ENCODE data around the gene ZNF813.

Gene ZNF813

DNA sequence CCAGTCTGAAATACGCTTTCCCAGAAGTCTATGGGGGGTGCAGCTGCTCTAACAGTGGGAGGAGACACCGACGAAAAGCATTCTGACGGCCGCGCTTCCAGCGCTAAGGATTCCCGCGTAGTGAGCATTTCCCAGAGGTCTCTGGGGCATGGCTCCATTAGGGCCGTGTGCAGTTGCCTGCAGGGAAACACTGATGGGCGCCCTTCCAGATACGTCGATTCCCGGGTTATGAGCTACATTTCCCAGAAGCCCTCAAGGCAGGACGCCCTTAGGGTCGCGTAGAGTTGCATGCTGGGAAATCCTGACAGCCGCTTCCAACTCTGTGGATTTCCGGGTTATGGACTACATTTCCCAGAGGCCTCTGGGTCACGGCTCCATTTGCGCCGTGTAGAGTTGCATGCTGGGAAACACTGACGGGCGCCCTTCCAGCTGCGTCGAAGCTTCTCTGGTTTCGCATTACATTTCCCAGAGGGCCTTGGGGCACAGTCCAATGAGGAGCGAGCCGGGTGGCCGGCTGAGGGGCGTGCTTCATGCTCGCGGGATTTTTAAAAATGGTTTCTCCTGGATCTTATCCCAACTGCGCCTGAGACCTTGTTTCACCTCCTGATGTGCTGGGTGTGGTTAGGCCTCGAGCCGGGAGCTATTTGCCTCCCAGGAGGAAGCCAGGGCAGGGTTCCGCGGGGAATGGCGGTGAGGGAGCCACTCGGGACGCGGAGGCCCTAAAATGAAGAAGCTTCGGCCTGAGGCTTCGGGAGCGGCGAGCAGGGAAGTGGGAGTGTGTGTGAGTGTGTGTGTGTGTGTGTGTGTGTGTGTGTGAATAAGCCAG is 53.2 kb downstream of the ZNF813 start:
- DNase-seq (ENCODE audit: low spot score): peak; percentile 97

DNA sequence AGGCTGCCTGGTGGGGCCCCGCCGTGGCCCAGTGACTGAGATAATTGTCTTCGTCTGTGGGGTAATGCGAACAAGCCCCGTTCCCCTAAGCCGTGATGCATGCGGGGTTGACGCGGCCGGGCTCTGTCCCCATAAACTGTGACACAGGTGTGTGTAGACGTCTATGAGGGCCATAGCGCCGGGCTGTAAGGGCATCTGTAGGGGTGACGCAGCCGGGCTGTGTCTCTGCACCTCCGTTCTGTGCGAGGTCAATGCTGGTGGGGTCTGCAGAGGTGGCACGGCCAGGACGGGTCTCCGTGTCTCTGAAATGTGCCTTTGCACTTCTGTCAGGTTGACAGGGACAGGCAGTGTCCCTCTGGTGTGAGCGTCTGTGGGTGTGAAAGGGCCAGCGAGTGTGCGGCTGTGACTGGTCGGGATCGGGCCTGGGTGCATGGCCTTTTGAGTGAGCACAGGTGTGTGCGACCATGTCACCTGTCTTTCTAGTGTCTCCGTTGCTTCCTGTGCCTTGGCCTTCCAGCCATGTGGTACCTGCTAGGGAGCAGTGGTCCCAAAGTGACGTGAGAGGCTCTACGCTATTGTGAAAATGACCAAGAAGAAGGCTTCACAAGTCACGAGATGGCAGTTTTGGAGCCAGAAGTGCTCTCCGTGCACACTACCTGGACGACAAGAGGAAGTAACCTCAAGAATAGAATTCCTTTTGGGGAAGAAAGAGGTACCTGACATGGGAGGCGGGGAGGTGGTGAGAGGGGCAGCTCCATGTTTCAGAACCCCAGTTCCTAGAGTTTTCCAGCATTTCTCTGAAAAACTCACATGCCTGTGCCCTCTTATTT is 54.1 kb downstream of the ZNF813 start:
- DNase-seq (ENCODE audit: low spot score): no peak

DNA sequence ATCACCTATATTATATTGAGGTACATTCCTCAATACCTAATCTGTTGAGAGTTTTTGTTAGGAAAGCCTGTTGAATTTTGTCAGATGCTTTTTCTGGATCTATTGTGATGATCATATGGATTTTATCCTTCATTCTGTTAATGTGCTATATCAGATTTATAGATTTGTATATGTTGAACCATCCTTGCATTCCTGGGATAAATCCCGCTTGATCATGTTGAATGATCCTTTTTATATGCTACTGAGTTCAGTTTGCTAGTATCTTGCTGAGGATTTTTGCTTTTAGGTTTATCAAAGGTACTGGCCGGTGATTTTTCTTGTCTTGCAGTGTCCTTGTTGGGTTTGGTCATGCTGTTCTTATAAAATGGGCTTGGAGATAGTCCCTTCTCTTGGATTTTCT is 58.4 kb downstream of the ZNF813 start:
- DNase-seq (ENCODE audit: low spot score): no peak

DNA sequence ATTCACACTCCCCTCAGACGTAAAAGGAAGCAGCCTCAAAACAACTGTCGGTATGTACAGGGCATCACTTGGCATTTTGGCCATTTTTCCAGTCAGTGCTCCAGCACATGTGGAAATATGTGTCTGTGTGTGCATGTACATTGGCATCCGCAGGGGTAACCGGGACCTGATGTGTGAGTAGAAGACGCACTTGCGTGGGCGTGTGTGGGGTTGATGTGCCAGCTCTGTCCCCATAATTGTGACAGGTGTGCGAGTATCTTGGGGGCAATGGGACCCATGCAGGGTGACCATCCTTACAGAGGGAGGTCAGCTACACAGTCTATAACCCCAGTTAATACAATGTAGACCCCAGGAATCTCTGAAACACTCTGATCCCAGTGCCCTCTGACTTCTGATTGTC is 63.1 kb downstream of the ZNF813 start:
- no peak for DNase-seq (ENCODE audit: low spot score)

DNA sequence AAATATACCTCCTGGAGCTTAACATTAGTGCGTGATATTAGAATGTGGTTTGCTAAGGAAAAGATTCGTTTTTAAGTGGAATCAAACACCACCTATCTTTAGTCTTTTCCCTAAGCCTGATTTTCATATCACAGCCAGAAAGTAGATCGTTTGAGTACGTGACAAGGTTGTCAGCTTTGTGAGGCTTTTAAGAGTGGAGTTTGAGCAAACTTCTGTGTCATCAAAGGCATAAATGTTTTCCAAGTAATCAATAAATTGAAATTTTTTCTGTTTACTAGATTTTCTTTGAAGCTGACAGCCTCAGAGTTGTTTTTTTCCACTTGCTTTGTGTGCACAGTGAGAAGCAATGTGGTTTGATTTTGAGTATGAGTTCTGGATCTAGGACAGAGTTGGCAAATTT is 63.9 kb downstream of the ZNF813 start:
- no peak for DNase-seq (ENCODE audit: low spot score)

DNA sequence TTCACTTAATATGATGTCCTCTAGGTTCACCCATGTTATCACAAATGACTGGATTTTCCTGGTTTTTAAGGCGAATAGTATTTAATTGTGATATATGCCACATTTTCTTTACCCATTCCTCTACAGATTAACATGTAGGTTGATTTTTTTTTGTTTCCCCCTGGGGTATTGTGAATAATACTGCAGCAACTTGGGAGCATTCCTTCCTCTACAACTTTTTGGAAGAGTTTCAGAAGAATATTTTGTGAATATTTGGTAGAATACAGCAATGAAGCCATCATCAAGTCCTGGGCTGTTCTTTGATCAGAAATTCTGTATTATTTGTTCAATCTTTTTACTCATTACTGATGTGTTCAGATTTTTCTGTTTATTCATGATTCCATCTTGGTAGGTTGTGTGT is 64.8 kb downstream of the ZNF813 start:
- DNase-seq (ENCODE audit: low spot score): no peak

DNA sequence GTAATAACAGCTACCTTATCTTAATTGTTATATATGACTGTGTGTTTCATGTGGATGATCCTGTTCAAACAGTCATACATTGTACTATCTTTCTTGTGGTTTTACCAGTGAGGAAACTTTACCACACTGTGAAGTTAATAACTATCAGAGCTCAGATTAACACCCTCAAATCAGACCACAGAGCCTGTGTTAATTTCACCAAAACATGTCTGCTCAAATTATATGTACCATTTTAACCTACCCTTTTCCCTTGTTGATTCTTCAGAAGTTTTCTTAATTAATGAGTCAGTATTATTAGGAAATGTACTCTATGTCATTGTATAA is 68.7 kb downstream of the ZNF813 start:
- no peak for DNase-seq (ENCODE audit: low spot score)

DNA sequence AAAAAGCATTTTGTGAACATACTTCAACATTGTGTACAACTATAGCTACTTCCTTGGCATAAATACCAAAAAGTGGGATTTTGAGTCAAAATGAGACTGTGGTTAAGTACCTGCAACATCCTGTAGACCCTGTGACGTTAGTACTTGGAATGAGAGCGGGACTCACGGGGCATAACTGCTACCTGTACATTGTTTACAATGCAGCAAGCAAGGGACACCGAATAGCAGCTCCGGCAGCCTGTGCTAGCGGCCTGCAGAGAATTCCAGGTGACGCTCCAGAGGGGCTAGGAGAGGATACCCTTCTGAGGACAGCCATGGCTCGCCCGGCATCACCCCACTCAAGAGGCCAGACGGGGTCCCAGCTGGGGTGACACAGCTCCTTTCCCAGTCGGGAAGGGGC is 69.6 kb downstream of the ZNF813 start:
- no peak for DNase-seq (ENCODE audit: low spot score)

DNA sequence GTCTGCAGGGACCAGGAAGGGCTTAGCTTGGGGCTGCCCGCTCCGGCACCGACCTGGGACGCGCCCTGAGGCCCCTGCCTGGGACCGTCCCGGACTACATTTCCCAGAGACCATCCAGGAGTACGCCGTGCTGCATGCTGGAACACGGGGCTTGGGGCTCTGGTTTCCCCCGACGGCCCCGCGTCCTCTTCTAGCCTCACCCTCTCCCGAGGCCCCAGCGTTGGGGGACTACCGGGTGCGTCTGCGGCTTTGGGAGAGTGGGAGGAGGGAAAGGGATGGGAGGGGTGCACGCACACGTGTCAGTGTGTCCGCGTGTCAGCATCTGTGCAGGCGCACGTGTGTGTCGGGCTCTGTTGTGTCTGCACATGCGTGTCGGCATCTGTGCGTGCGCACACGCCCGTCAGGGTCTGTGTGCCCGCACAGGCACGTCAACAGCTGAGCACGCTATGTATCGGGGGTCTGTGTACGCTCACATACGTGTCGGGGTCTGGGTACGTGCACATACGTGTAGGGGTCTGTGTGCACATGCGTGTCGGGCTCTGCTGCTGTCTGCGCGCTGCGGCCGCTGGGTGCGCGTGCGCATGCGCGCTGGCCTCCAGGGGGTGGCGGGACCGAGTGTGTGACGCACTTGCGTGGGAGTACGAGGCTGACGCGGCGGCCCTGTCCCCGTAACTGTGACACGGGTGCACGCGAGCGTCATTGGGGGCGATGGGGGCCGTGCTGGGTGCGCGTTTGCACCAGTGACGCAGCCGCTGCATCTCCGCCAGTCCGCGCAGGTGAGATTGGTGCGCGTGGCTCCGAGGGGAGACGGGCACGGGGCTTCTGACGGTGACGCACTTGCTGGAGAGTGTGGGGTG is 70.2 kb downstream of the ZNF813 start, which contains the start of gene ZNF331:
TSS of gene ZNF331 (plus strand) at position 625 of the 857 bp plus-strand sequence. CDS start 31,232 bp downstream, outside the sequence.
- DNase-seq (ENCODE audit: low spot score): peak; percentile 91

DNA sequence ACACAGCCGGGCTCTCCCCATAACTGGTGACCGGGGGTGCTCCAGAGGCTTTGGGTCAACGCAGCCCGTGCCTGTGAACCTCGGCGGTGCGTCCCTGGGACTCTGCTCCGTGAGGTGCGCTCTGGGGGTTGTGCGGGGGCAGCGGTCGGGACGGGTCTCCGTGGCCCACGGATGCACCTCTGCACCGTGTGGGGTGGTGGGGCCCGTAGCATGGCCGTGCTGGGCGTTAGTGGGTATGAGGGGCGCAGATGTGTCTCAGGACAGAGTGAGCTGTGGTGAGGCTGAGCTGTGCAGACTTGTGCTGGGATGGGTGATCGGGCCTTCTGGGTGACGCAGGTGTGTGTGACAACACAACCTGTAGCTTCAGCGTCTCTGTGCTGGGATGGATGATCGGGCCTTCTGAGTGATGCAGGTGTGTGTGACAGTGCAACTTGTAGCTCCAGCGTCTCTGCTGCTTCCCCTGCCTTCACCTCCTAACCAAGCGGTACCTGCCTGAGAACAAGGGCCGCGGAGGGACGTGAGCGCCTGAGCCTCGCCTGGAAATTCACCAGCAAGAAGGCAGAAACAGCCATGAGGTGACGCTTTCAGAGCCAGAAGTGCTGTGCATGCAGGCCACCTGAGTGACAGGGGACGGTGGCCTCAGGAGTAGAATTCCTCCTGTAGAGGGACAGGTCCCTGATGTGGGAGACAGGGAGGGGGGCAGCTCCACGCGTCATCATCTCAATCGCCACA is 71.0 kb downstream of the ZNF813 start:
- no peak for DNase-seq (ENCODE audit: low spot score)

DNA sequence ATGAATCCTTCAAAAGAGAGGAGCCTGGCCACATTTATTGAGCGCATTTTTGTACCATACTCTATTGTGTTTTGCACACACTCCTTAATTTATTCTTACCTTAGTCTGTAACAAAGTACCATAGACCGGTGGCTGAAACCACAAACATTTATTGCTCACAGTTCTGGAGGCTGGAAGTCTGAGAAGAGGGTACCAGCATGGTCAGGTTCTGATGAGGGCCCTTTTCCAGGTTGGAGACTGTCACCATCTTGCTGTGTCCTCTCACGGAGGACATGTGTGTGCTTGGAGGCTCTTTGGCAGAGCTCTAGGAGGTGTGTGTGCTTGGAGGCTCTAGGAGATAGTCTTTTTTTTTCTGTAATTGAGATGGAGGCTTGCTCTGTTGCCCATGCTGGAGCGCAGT is 72.6 kb downstream of the ZNF813 start:
- DNase-seq (ENCODE audit: low spot score): no peak

DNA sequence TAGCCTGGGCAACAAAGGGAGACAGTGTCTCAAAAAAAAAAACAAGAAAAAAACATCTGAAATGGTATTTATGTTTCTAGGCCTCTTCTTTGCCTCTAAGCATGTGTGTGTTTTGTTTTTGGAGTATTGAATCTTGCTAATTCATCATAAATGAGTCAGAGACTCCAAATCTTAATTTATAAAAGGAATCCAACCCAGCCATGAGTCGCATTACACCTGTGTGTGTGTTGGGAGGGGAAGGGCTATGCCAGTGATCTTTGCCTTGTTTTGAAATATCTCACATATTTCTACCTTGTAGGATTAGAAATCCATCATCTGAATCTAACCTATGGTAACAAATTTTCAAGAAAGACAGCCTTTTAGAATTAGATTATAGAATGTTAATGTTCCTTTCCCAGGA is 74.4 kb downstream of the ZNF813 start:
- no peak for DNase-seq (ENCODE audit: low spot score)

DNA sequence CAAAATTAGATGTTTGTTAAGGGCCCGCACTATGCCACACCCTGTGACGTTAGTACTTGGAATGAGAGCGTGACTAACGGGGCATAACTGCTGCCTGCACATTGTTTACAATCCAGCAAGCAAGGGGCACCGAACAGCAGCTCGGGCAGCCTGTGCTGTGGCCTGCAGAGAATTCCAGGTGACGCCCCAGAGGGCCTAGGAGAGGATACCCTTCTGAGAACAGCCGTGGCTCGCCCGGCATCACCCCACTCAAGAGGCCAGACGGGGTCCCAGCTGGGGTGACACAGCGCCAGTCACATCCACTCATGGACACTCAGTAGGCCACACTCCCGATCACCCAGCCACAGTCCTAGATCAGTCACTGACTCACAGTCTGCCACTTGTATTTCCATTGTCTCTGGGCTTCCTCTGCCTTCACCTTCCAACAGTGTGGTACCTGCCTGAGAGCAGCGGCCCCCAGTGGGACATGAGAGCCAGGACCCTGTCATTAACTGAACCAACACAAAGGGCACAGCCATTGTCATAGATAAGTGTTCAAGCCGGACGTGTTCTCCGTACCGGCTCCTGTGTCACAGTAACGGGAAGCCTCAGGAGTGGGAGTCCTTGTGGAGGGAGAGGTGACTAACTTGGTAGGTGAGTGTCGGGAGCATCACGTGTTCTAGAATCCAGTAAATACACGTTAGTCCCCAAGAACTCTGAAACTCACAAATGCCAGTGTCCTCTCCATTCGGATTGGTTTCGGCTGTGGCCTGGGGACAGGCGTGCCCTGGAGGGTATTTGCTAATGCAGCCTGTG is 77.9 kb downstream of the ZNF813 start:
- peak; percentile 70 for DNase-seq (ENCODE audit: low spot score)

All from AG20443 (cell line).